ENCODE results near the gene HDAC11. TPM values are rescaled to one million over a fixed set of nuclear protein-coding genes. Genes with fewer than 3 reads are reported as not detected.

Gene HDAC11
- total RNA-seq, 2 experiments from 2014 or later, result 0.74 to 1.1 TPM

DNA sequence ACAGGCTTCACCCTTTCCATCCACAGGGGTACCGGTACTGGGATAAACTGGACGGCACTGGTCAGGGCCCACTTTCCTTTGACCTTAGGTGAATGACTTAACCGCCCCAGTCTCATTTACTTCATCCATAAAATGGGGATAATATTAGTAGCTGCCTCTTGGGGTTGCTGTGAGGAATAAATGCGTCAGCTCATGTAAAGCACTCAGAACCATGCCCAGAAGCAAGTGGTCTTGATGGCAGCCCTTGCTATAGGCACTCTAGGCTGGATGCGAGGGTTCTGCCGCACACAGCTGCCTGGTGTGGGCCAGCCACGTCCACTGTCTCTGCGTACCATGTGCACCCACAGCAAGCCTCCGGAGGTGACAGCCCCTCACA is 36.6 kb downstream of the HDAC11 start:
- no TSS peak for BruUV-seq (replicated peaks)
- no peak for DNase-seq (ENCODE audit: low spot score)
- Histone ChIP-seq H3K36me3 (ENCODE audit: insufficient read depth, low read length) (no peaks in the 10 kb centered on the region), H3K9me3 (ENCODE audit: low read length) (no peaks in the 10 kb centered on the region), H2AFZ (ENCODE audit: low read length) (no peak overlapping the region), H3K27ac (ENCODE audit: low read depth, low read length, poor library complexity, severe bottlenecking) (no peak overlapping the region), H3K9me2 (ENCODE audit: insufficient read depth, low read length) (no peaks in the 10 kb centered on the region), H4K20me1 (ENCODE audit: insufficient read depth, low read length) (no peaks in the 10 kb centered on the region), H3K4me1 (ENCODE audit: insufficient read depth, low read length, poor library complexity, severe bottlenecking) (no peaks in the 10 kb centered on the region), H3K4me2 (ENCODE audit: low read length) (no peak overlapping the region), H3K4me3 (ENCODE audit: low read depth, low read length, poor library complexity, severe bottlenecking) (no peak overlapping the region), H3K79me2 (ENCODE audit: insufficient read depth, low read depth, low read length) (no peaks in the 10 kb centered on the region)
- ChIA-PET POLR2A (no interaction called here), CTCF (ENCODE audit: unreplicated experiment) (no interaction called here)
- intact Hi-C loops (cut with micrococcal nuclease; ENCODE audit: unreplicated experiment), result no loop called here
- TF ChIP-seq, protein P1, sequence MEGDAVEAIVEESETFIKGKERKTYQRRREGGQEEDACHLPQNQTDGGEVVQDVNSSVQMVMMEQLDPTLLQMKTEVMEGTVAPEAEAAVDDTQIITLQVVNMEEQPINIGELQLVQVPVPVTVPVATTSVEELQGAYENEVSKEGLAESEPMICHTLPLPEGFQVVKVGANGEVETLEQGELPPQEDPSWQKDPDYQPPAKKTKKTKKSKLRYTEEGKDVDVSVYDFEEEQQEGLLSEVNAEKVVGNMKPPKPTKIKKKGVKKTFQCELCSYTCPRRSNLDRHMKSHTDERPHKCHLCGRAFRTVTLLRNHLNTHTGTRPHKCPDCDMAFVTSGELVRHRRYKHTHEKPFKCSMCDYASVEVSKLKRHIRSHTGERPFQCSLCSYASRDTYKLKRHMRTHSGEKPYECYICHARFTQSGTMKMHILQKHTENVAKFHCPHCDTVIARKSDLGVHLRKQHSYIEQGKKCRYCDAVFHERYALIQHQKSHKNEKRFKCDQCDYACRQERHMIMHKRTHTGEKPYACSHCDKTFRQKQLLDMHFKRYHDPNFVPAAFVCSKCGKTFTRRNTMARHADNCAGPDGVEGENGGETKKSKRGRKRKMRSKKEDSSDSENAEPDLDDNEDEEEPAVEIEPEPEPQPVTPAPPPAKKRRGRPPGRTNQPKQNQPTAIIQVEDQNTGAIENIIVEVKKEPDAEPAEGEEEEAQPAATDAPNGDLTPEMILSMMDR (conservative IDR thresholded peaks at IDR 0.05; ENCODE audit: low read length), result no peak
- TF ChIP-seq EZH2phosphoT487 (IDR thresholded peaks at IDR 0.05; ENCODE audit: borderline replicate concordance, low read depth, low read length), result no peak

DNA sequence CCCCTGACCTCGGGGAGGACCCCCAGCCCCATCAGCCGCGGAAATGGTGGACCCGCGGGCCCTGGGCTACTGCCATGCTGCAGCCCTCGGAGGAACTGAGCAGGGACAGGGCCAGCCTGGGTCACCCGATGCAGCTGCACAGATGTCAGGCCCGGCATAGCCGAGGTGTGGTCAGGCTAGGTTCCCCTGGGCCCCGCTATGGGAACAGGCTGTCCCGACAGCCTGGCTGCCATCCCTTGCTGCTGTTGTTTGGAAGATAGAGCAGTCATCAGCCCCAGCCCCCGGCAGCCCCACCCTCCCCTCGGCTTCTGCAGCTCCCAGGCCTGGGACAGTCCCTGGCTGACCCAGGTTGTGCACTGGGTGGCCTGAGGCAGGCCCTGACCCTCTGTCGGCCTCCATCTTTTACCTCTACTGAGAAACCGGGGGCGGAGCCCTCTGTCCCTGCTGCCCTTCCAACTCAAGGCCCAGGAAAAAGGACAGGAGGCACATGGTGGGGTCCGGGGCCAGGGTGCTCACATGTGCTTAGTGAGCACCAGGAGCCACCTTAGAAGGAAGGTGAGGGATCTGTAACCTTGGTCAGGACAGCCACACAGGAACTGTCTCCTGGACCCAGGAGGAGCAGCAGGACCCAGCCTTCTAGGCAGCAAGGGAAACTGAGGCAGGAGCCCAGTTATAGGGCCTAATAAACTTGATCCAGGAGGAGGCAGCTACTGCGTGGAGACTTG is 37.3 kb downstream of the HDAC11 start:
- H3K79me2 ChIP-seq (ENCODE audit: insufficient read depth, low read depth, low read length), result no peaks in the 10 kb centered on the region
- POLR2A ChIA-PET, result no interaction called here
- no peaks in the 10 kb centered on the region for H4K20me1 ChIP-seq (ENCODE audit: insufficient read depth, low read length)
- no peak for DNase-seq (ENCODE audit: low spot score)
- H3K4me3 ChIP-seq (ENCODE audit: low read depth, low read length, poor library complexity, severe bottlenecking), result no peak overlapping the region
- no peak overlapping the region for H2AFZ ChIP-seq (ENCODE audit: low read length)
- no peak overlapping the region for H3K27ac ChIP-seq (ENCODE audit: low read depth, low read length, poor library complexity, severe bottlenecking)
- no TSS peak for BruUV-seq (replicated peaks)
- H3K4me1 ChIP-seq (ENCODE audit: insufficient read depth, low read length, poor library complexity, severe bottlenecking), result no peaks in the 10 kb centered on the region
- TF ChIP-seq EZH2phosphoT487 (IDR thresholded peaks at IDR 0.05; ENCODE audit: borderline replicate concordance, low read depth, low read length), result no peak
- intact Hi-C loops (cut with micrococcal nuclease; ENCODE audit: unreplicated experiment), result no loop called here
- CTCF ChIA-PET (ENCODE audit: unreplicated experiment), result no interaction called here
- H3K9me3 ChIP-seq (ENCODE audit: low read length), result no peaks in the 10 kb centered on the region
- no peaks in the 10 kb centered on the region for H3K9me2 ChIP-seq (ENCODE audit: insufficient read depth, low read length)
- no peak overlapping the region for H3K4me2 ChIP-seq (ENCODE audit: low read length)
- no peaks in the 10 kb centered on the region for H3K36me3 ChIP-seq (ENCODE audit: insufficient read depth, low read length)

DNA sequence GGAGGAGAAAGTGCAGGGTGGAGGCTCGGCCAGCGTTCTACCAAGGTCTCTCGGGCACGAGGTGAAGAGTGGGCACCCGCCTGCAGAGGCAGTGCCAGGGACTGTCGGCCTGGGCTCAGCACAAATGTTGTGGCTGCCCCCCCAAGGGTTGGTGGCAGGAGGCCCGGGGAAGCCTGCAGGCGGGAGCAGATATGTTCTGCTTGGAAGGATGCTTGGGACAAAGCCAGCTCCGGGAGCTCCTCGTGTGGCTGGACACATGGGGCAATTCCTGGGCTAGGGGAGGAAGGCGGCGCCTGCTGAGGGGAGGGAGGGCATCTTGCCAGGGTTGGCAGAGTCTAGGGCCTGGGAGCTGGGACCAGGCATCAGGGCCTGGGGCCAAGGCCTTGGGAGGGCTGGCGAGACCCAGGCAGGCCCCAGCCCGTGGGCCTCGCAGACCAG is 38.4 kb downstream of the HDAC11 start:
- Histone ChIP-seq H3K36me3 (ENCODE audit: insufficient read depth, low read length) (no peaks in the 10 kb centered on the region), H3K9me2 (ENCODE audit: insufficient read depth, low read length) (no peaks in the 10 kb centered on the region), H3K9me3 (ENCODE audit: low read length) (no peaks in the 10 kb centered on the region), H2AFZ (ENCODE audit: low read length) (no peak overlapping the region), H3K4me2 (ENCODE audit: low read length) (no peak overlapping the region), H3K4me3 (ENCODE audit: low read depth, low read length, poor library complexity, severe bottlenecking) (no peak overlapping the region), H3K79me2 (ENCODE audit: insufficient read depth, low read depth, low read length) (no peaks in the 10 kb centered on the region), H3K27ac (ENCODE audit: low read depth, low read length, poor library complexity, severe bottlenecking) (no peak overlapping the region), H4K20me1 (ENCODE audit: insufficient read depth, low read length) (no peaks in the 10 kb centered on the region), H3K4me1 (ENCODE audit: insufficient read depth, low read length, poor library complexity, severe bottlenecking) (no peaks in the 10 kb centered on the region)
- DNase-seq (ENCODE audit: low spot score), result no peak
- TF ChIP-seq EZH2phosphoT487 (IDR thresholded peaks at IDR 0.05; ENCODE audit: borderline replicate concordance, low read depth, low read length), result no peak
- TF ChIP-seq, protein P1 (conservative IDR thresholded peaks at IDR 0.05; ENCODE audit: low read length), result no peak
- intact Hi-C loops (cut with micrococcal nuclease; ENCODE audit: unreplicated experiment), result no loop called here
- POLR2A ChIA-PET, result no interaction called here
- CTCF ChIA-PET (ENCODE audit: unreplicated experiment), result no interaction called here
- BruUV-seq (replicated peaks), result no TSS peak

All from OCI-LY7 (cell line).